Fibroblast of villous mesenchyme (primary cell): ENCODE data around the gene AHSP. TPM values are rescaled to one million over a fixed set of nuclear protein-coding genes. Genes with fewer than 3 reads are reported as not detected.
A peak's percentile ranks its signal among the peaks of the same experiment; 100 is the strongest.
"Not testable (repeated sequence)": the region's sequence is repeated elsewhere in the genome, so short reads cannot be mapped to it uniquely, and the experiment has no call there.

ENCODE experiments used
- DNase-seq: peaks from one replicate; pipeline ENCODE4 v3.0.0-alpha.2; 2010; ENCODE audit warnings: low read depth
- H3K4me3 ChIP-seq: 2 replicates; pipeline ENCODE4 v1.5.1; 2011; ENCODE audit warnings: low read depth, mild to moderate bottlenecking, low read length
- CTCF ChIP-seq: IDR thresholded peaks from 2 replicates; pipeline ENCODE4 v1.5.1; 2012; ENCODE audit warnings: low read depth, mild to moderate bottlenecking, low read length; ENCODE audit not compliant: insufficient read depth
- total RNA-seq: library from RNA; depleted of rRNA; stranded (reverse); fragments of >200 nt; gene quantifications from 2 replicates; pipeline ENCODE4 v1.2.3, GENCODE V29; 2012

AHSP gene
- total RNA-seq, 1 donor, result not detected

DNA sequence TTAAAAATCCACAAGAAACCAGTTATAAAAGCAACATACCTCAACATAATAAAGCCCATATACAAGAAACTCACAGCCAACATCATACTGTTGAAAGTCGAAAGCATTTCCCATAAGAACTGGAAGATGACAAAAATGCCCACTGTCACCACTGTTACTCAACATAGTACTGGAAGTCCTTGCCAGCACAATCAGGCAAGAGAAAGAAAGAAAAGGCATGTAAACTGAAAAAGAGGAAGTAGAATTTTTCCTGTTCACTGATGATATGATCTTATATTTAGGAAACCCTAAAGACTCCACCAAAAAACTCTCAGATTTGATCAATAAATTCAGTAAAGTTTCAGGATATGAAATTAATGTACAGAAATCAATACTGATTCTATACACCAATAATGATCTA lies 45.1 kb downstream of the AHSP start:
- DNase-seq, result no peak
- no peak overlapping the region for H3K4me3 ChIP-seq
- TF ChIP-seq CTCF, result no peak

GRCh38 chr16:31574159-31574558 lies 46.5 kb downstream of the AHSP start:
- not testable (repeated sequence) for H3K4me3 ChIP-seq
- peak; percentile 48 for DNase-seq

DNA sequence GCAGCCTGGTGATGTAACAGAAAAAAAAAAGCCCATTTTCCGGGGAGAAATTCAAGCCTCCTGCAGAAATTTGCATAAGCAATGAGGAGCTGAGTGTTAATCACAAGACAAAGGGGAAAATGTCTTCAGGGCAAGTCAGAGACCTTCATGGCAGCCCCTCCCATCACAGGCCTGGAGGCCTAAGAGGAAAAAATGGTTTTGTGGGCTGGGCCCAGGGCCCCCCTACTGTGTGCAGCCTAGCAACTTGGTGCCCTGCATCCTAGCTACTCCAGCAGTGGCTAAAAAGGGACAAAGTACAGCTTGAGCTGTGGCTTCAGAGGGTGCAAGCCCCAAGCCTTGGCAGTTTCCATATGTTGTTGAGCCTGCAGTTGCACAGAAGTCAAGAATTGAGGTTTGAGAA lies 49.7 kb downstream of the AHSP start:
- H3K4me3 ChIP-seq, result no peak overlapping the region
- DNase-seq, result no peak
- TF ChIP-seq CTCF, result no peak

Other genes with a start within 250 kb of the AHSP start
- gene ITGAX, start 172.7 kb upstream of the AHSP start, total RNA-seq, result not detected in 2 replicates
- not detected in 2 replicates for gene ITGAD, start 134.6 kb upstream of the AHSP start, total RNA-seq
- not detected in 2 replicates for gene COX6A2, start 99.5 kb upstream of the AHSP start, total RNA-seq
- gene ZNF843, start 85.1 kb upstream of the AHSP start, total RNA-seq, result 0.43 and 0.64 TPM in 2 replicates
- gene ARMC5, start 68.4 kb upstream of the AHSP start, total RNA-seq, result 8.6 and 10.3 TPM in 2 replicates
- 121 and 153 TPM in 2 replicates for gene TGFB1I1, start 55.7 kb upstream of the AHSP start, total RNA-seq
- under 0.01 TPM in 2 replicates for gene SLC5A2, start 44.8 kb upstream of the AHSP start, total RNA-seq
- 52.2 and 56.7 TPM in 2 replicates for gene RUSF1, start 19.5 kb upstream of the AHSP start, total RNA-seq